Hepatocyte (in vitro differentiated cells): ENCODE results near the gene NTSR2. TPM values are rescaled to one million over a fixed set of nuclear protein-coding genes. Genes with fewer than 3 reads are reported as not detected.

Experiments
- DNase-seq: peaks from one replicate; pipeline ENCODE4 v3.0.0-alpha.2; 2016; ENCODE audit warnings: low spot score
- H2AFZ ChIP-seq: fragments of 200-600 bp; sonication (generic); 2 replicates; pipeline ENCODE4 v1.6.0; 2016; ENCODE audit warnings: antibody characterized with exemption, mild to moderate bottlenecking
- H3K27ac ChIP-seq: fragments of 200-600 bp; sonication (generic); 2 replicates; pipeline ENCODE4 v1.5.1; 2016; ENCODE audit warnings: mild to moderate bottlenecking
- H3K27me3 ChIP-seq: fragments of 200-600 bp; sonication (generic); 2 replicates; pipeline ENCODE4 v1.6.1; 2016
- H3K36me3 ChIP-seq: fragments of 200-600 bp; sonication (generic); replicated peaks from 2 replicates; pipeline ENCODE4 v1.5.1; 2016; ENCODE audit warnings: low read depth; ENCODE audit not compliant: insufficient read depth
- H3K4me1 ChIP-seq: fragments of 200-600 bp; sonication (generic); 2 replicates; pipeline ENCODE4 v1.5.1; 2016; ENCODE audit warnings: mild to moderate bottlenecking, moderate library complexity; ENCODE audit not compliant: insufficient read depth
- H3K4me2 ChIP-seq: fragments of 200-600 bp; sonication (generic); 2 replicates; pipeline ENCODE4 v1.6.0; 2016
- H3K4me3 ChIP-seq: fragments of 200-600 bp; sonication (generic); 2 replicates; pipeline ENCODE4 v1.5.1; 2016; ENCODE audit warnings: mild to moderate bottlenecking
- H3K79me2 ChIP-seq: fragments of 200-600 bp; sonication (generic); 2 replicates; pipeline ENCODE4 v1.6.0; 2017; ENCODE audit warnings: mild to moderate bottlenecking
- H3K9me2 ChIP-seq: fragments of 200-600 bp; sonication (generic); replicated peaks from 2 replicates; pipeline ENCODE4 v1.6.0; 2017; ENCODE audit warnings: mild to moderate bottlenecking; ENCODE audit not compliant: insufficient read depth
- H3K9me3 ChIP-seq: fragments of 200-600 bp; sonication (generic); 2 replicates; pipeline ENCODE4 v1.5.1; 2016; ENCODE audit warnings: low read depth, mild to moderate bottlenecking
- H4K20me1 ChIP-seq: fragments of 200-600 bp; sonication (generic); 2 replicates; pipeline ENCODE4 v1.6.0; 2016; ENCODE audit warnings: mild to moderate bottlenecking; ENCODE audit not compliant: insufficient read depth, poor library complexity, severe bottlenecking
- CTCF ChIP-seq: fragments of 200-600 bp; sonication (generic); IDR thresholded peaks from 2 replicates; pipeline ENCODE4 v1.5.1; 2016; ENCODE audit warnings: antibody characterized with exemption, mild to moderate bottlenecking; ENCODE audit not compliant: poor library complexity
- EZH2 ChIP-seq: fragments of 200-600 bp; sonication (generic); IDR thresholded peaks from 2 replicates; pipeline ENCODE4 v1.6.1; 2016; ENCODE audit warnings: antibody characterized with exemption, mild to moderate bottlenecking, borderline replicate concordance
- EZH2phosphoT487 ChIP-seq: fragments of 200-600 bp; sonication (generic); IDR thresholded peaks from one replicate; pipeline ENCODE4 v1.6.1; 2018; ENCODE audit warnings: antibody characterized with exemption, mild to moderate bottlenecking, low read depth, moderate library complexity; ENCODE audit not compliant: unreplicated experiment, severe bottlenecking
- WGBS: methylation state at CpG from one replicate; pipeline ENCODE4 v1.1.6; 2016; ENCODE audit warnings: low lambda C conversion rate; ENCODE audit errors: missing lambda C conversion rate; 5-methylcytosine and 5-hydroxymethylcytosine counted together
- polyA plus RNA-seq: library from polyadenylated mRNA; unstranded; fragments of >200 nt; fragmentation: Nextera tagmentation; extraction: Ambion mirVana; gene quantifications from 2 replicates; pipeline ENCODE4 v1.2.1, GENCODE V29; 2016
- total RNA-seq: library from RNA; depleted of rRNA; stranded (reverse); fragments of >200 nt; gene quantifications from 2 replicates; pipeline ENCODE4 v1.2.3, GENCODE V29; 2014

Gene NTSR2
- total RNA-seq (not detected in 2 replicates), polyA plus RNA-seq (0.28 TPM in 1 of 2 replicates, not detected in the other)

DNA sequence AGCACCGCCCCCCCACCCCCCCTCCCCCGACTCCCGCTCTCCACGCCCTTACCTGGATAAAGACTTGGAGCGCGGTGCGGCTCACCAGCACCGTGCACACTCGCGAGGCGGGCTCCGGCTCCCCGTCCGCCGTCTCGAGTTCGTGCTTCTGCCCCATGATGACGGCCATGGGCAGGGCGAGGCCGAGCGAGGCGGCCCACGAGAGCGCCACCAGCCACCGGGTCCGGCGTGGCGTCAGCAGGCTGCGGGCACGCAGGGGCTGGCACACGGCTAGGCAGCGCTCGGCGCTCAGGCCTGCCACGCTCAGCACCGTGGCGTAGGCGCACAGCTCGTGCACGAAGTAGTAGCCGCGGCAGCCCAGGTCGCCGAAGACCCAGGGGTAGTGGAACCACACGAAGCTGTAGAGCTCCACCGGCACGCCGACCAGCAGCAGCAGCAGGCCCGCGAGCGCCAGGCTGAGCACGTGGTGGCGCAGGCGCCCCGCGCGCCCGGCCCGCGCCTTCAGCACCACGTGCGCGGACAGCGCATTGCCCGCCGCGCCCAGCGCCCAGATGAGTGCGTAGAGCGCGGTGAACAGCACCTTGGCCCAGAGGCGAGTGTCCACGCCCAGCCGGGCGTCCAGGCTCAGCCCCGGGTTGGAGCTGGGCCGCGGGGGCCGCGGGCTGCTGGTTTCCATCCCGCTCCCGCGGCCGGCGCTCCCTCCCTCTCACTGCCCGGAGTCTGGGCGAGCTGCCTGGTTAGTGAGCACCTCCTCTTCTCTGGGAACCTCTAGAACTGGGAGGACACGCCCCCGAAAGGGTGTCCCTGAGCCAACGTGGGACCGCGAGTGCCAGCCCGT, at the start of gene NTSR2:
Gene NTSR2 (minus strand): TSS at position 742 of the 838 bp plus-strand sequence. CDS start 66 bp downstream, at position 676.
- peaks cover 3% of the 10 kb centered on the region for H3K4me1 ChIP-seq
- H3K9me3 ChIP-seq: no peaks in the 10 kb centered on the region
- H3K79me2 ChIP-seq: no peaks in the 10 kb centered on the region
- H4K20me1 ChIP-seq: no peaks in the 10 kb centered on the region
- peak within 1 kb of the TSS; percentile 62 for H3K4me2 ChIP-seq
- H3K27ac ChIP-seq: no peak within 1 kb of the TSS
- H3K36me3 ChIP-seq: no peaks in the 10 kb centered on the region
- peak; percentile 87 for DNase-seq
- H2AFZ ChIP-seq: no peak within 1 kb of the TSS
- no peak within 1 kb of the TSS for H3K4me3 ChIP-seq
- H3K27me3 ChIP-seq: peaks cover 29% of the 10 kb centered on the region
- TF ChIP-seq CTCF (no peak), EZH2 (no peak), EZH2phosphoT487 (no peak)
- no peaks in the 10 kb centered on the region for H3K9me2 ChIP-seq
- WGBS: 35% methylated on average over 85 of the region's 93 CpGs

GRCh38 chr2:11719230-11719977, 49.4 kb upstream of the NTSR2 start:
- H3K79me2 ChIP-seq: no peaks in the 10 kb centered on the region
- peak overlapping the region; percentile 49 for H3K4me2 ChIP-seq
- no peaks in the 10 kb centered on the region for H3K36me3 ChIP-seq
- H3K9me2 ChIP-seq: no peaks in the 10 kb centered on the region
- no peak for DNase-seq
- peaks cover 10% of the 10 kb centered on the region for H3K4me1 ChIP-seq
- H4K20me1 ChIP-seq: no peaks in the 10 kb centered on the region
- H3K27ac ChIP-seq: no peak overlapping the region
- H3K27me3 ChIP-seq: no peaks in the 10 kb centered on the region
- 43% methylated on average over 6 of the region's 6 CpGs for WGBS
- TF ChIP-seq EZH2phosphoT487: no peak
- TF ChIP-seq CTCF: no peak
- TF ChIP-seq EZH2: no peak
- no peak overlapping the region for H2AFZ ChIP-seq
- H3K4me3 ChIP-seq: no peak overlapping the region
- H3K9me3 ChIP-seq: no peaks in the 10 kb centered on the region

GRCh38 chr2:11718606-11719005, 48.6 kb upstream of the NTSR2 start:
- H3K4me3 ChIP-seq: no peak overlapping the region
- no peaks in the 10 kb centered on the region for H4K20me1 ChIP-seq
- no peaks in the 10 kb centered on the region for H3K27me3 ChIP-seq
- no peaks in the 10 kb centered on the region for H3K9me2 ChIP-seq
- no peak overlapping the region for H3K27ac ChIP-seq
- TF ChIP-seq EZH2: no peak
- no peak for DNase-seq
- H3K4me2 ChIP-seq: peak overlapping the region; percentile 49
- H3K36me3 ChIP-seq: no peaks in the 10 kb centered on the region
- no peaks in the 10 kb centered on the region for H3K9me3 ChIP-seq
- no peak overlapping the region for H2AFZ ChIP-seq
- WGBS: 60% methylated on average over 5 of the region's 5 CpGs
- peaks cover 10% of the 10 kb centered on the region for H3K4me1 ChIP-seq
- no peaks in the 10 kb centered on the region for H3K79me2 ChIP-seq

- 93% methylated on average over 1 of the region's 1 CpG for WGBS
- TF ChIP-seq CTCF (no peak), EZH2 (no peak), EZH2phosphoT487 (no peak)
- H3K27ac ChIP-seq: peak overlapping the region; percentile 64
These were observed 47.6 kb upstream of the NTSR2 start for GRCh38 chr2:11717623-11718022.

More at GRCh38 chr2:11717623-11718022, 47.6 kb upstream of the NTSR2 start:
- Histone ChIP-seq H3K4me3 (no peak overlapping the region), H3K27me3 (no peaks in the 10 kb centered on the region), H3K9me2 (no peaks in the 10 kb centered on the region), H2AFZ (no peak overlapping the region), H3K4me2 (no peak overlapping the region), H4K20me1 (no peaks in the 10 kb centered on the region), H3K36me3 (no peaks in the 10 kb centered on the region), H3K79me2 (no peaks in the 10 kb centered on the region), H3K4me1 (peaks cover 10% of the 10 kb centered on the region), H3K9me3 (no peaks in the 10 kb centered on the region)
- no peak for DNase-seq
